Measurements from ENCODE around the gene HPSE.
A peak's percentile ranks its signal among the peaks of the same experiment; 100 is the strongest.

HPSE gene

GRCh38 chr4:83323136-83323535, 11.5 kb downstream of the HPSE start:
- Histone ChIP-seq H3K4me3 (ENCODE audit: low read depth in 1 of 2, low read length in 1 of 2) (no peak overlapping the region), H3K9me3 (no peaks in the 10 kb centered on the region), H3K36me3 (no peaks in the 10 kb centered on the region), H3K27me3 (no peaks in the 10 kb centered on the region), H3K4me1 (ENCODE audit: control insufficient read depth in 1 of 2, insufficient read depth in 1 of 2, low read depth in 1 of 2, low read length in 1 of 2) (peaks cover 47 to 51% of the 10 kb centered on the region in 2 experiments), H3K27ac (peak overlapping the region; percentile 80)
- TF ChIP-seq, protein P1, sequence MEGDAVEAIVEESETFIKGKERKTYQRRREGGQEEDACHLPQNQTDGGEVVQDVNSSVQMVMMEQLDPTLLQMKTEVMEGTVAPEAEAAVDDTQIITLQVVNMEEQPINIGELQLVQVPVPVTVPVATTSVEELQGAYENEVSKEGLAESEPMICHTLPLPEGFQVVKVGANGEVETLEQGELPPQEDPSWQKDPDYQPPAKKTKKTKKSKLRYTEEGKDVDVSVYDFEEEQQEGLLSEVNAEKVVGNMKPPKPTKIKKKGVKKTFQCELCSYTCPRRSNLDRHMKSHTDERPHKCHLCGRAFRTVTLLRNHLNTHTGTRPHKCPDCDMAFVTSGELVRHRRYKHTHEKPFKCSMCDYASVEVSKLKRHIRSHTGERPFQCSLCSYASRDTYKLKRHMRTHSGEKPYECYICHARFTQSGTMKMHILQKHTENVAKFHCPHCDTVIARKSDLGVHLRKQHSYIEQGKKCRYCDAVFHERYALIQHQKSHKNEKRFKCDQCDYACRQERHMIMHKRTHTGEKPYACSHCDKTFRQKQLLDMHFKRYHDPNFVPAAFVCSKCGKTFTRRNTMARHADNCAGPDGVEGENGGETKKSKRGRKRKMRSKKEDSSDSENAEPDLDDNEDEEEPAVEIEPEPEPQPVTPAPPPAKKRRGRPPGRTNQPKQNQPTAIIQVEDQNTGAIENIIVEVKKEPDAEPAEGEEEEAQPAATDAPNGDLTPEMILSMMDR (IDR thresholded peaks at IDR 0.05): no peak

GRCh38 chr4:83320548-83320947, 14.1 kb downstream of the HPSE start:
- peak overlapping the region; percentile 80 for H3K27ac ChIP-seq
- TF ChIP-seq, protein P1 (IDR thresholded peaks at IDR 0.05): no peak
- no peaks in the 10 kb centered on the region for H3K27me3 ChIP-seq
- peak overlapping the region; percentile 21 to 39 for H3K4me3 ChIP-seq (ENCODE audit: low read depth in 1 of 2, low read length in 1 of 2)
- no peaks in the 10 kb centered on the region for H3K9me3 ChIP-seq
- H3K4me1 ChIP-seq (ENCODE audit: control insufficient read depth in 1 of 2, insufficient read depth in 1 of 2, low read depth in 1 of 2, low read length in 1 of 2): peaks cover 64 to 76% of the 10 kb centered on the region in 2 experiments
- H3K36me3 ChIP-seq: no peaks in the 10 kb centered on the region

- TF ChIP-seq, protein P1 (IDR thresholded peaks at IDR 0.05): no peak
- peaks cover 67 to 81% of the 10 kb centered on the region in 2 experiments for H3K4me1 ChIP-seq (ENCODE audit: control insufficient read depth in 1 of 2, insufficient read depth in 1 of 2, low read depth in 1 of 2, low read length in 1 of 2)
Measured at GRCh38 chr4:83318666-83319065, 16.0 kb downstream of the HPSE start.

GRCh38 chr4:83317671-83318070, 17.0 kb downstream of the HPSE start:
- Histone ChIP-seq H3K27me3 (no peaks in the 10 kb centered on the region), H3K9me3 (no peaks in the 10 kb centered on the region), H3K36me3 (no peaks in the 10 kb centered on the region), H3K27ac (peak overlapping the region; percentile 90), H3K4me3 (ENCODE audit: low read depth in 1 of 2, low read length in 1 of 2) (no peak overlapping the region), H3K4me1 (ENCODE audit: control insufficient read depth in 1 of 2, insufficient read depth in 1 of 2, low read depth in 1 of 2, low read length in 1 of 2) (peaks cover 62 to 75% of the 10 kb centered on the region in 2 experiments)
- TF ChIP-seq, protein P1 (IDR thresholded peaks at IDR 0.05): no peak

More at GRCh38 chr4:83318666-83319065, 16.0 kb downstream of the HPSE start:
- H3K27ac ChIP-seq: peak overlapping the region; percentile 80
- no peaks in the 10 kb centered on the region for H3K9me3 ChIP-seq
- H3K27me3 ChIP-seq: no peaks in the 10 kb centered on the region
- H3K4me3 ChIP-seq (ENCODE audit: low read depth in 1 of 2, low read length in 1 of 2): no peak overlapping the region
- no peaks in the 10 kb centered on the region for H3K36me3 ChIP-seq

DNA sequence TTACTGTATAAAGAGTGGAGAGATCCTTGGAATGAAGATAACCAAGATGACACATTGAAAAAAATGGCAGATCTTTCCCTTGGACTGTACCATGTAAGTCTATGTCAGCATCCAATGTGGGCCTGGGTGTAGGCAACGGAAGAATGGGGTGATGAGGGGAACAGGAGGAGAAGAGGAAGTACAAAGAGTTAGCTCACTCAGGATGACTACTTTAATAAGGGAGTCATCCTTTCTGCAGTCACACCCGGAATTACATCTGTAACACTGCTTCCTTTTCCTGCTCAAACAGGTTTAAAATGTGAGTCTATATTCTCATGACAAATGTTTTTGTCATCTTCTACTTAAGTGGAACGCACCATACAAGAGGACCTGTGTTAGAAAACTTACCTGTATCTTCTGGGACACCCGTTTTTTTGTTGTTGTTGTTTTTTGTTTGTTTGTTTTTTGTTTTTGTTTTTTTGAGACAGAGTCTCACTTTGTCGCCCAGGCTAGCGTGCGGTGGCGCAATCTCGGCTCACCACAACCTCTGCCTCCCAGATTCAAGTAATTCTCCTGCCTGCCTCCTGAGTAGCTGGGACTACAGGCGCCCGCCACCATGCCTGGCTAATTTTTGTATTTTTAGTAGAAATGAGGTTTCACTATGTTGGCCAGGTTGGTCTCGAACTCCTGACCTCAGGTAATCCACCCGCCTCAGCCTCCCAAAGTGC, 18.0 kb downstream of the HPSE start:
- TF ChIP-seq, protein P1 (IDR thresholded peaks at IDR 0.05): no peak
- Histone ChIP-seq H3K4me3 (ENCODE audit: low read depth in 1 of 2, low read length in 1 of 2) (no peak overlapping the region), H3K36me3 (no peaks in the 10 kb centered on the region), H3K27ac (peak overlapping the region; percentile 90), H3K9me3 (no peaks in the 10 kb centered on the region), H3K4me1 (ENCODE audit: control insufficient read depth in 1 of 2, insufficient read depth in 1 of 2, low read depth in 1 of 2, low read length in 1 of 2) (peaks cover 51 to 65% of the 10 kb centered on the region in 2 experiments), H3K27me3 (no peaks in the 10 kb centered on the region)
